Left ventricle myocardium inferior (tissue), 1 donor: ENCODE data around the gene PRSS1. TPM values are rescaled to one million over a fixed set of nuclear protein-coding genes. Genes with fewer than 3 reads are reported as not detected.

Source experiments
- DNase-seq: peaks from one replicate; pipeline ENCODE4 v3.0.0-alpha.2; 2020
- H3K27ac ChIP-seq: fragments of 200-600 bp; replicated peaks from 2 replicates; pipeline ENCODE4 v1.8.0; 2021
- H3K27me3 ChIP-seq: fragments of 200-600 bp; 2 replicates; pipeline ENCODE4 v1.8.0; 2021; ENCODE audit warnings: low read depth
- H3K36me3 ChIP-seq: fragments of 200-600 bp; 2 replicates; pipeline ENCODE4 v1.8.0; 2021
- H3K4me1 ChIP-seq: fragments of 200-600 bp; 2 replicates; pipeline ENCODE4 v1.8.0; 2021
- H3K4me3 ChIP-seq: fragments of 200-600 bp; 2 replicates; pipeline ENCODE4 v1.8.0; 2021; ENCODE audit warnings: mild to moderate bottlenecking, moderate library complexity
- H3K9me3 ChIP-seq: fragments of 200-600 bp; replicated peaks from 2 replicates; pipeline ENCODE4 v1.8.0; 2021
- CTCF ChIP-seq: fragments of 200-600 bp; IDR thresholded peaks from 2 replicates; pipeline ENCODE4 v1.8.0; 2021; ENCODE audit warnings: antibody characterized with exemption, mild to moderate bottlenecking, borderline replicate concordance
- intact Hi-C: fragments of 100-400 bp; cut with micrococcal nuclease; formaldehyde crosslinking; loops from one replicate; pipeline ENCODE4 v1.11.0; 2022
- total RNA-seq: library from RNA; stranded (reverse); fragmentation: NEBNext Ultra II Directional; extraction: Animal tissue kit (Norgen Biotek cat#: 25700); gene quantifications from one replicate; pipeline ENCODE4 v1.2.1, GENCODE V29; 2021
- donor health status: DM: no; HTN: yes; CAD: no; lungs with severe emphysema.

Gene PRSS1
- total RNA-seq, 1 donor from 2014 or later = not detected

- DNase-seq = no peak
- H3K27ac ChIP-seq = no peak overlapping the region
- peaks cover 7% of the 10 kb centered on the region for H3K4me1 ChIP-seq
- TF ChIP-seq CTCF = no peak
- H3K36me3 ChIP-seq = no peaks in the 10 kb centered on the region
- intact Hi-C loops = no loop called here
- H3K27me3 ChIP-seq = peaks cover 98% of the 10 kb centered on the region
- no peak overlapping the region for H3K4me3 ChIP-seq
- H3K9me3 ChIP-seq = no peaks in the 10 kb centered on the region
Observed at GRCh38 chr7:142802301-142802700, 53.0 kb downstream of the PRSS1 start.

Other genes starting within 250 kb of the PRSS1 start
- gene PRSS2, start 21.5 kb downstream of the PRSS1 start, total RNA-seq = not detected
- gene EPHB6, start 105.6 kb downstream of the PRSS1 start, total RNA-seq = 4.4 TPM
- gene TRPV6, start 136.3 kb downstream of the PRSS1 start, total RNA-seq = not detected
- not detected for gene TRPV5, start 184.3 kb downstream of the PRSS1 start, total RNA-seq
- not detected for gene LLCFC1, start 190.0 kb downstream of the PRSS1 start, total RNA-seq
- 0.38 TPM for gene KEL, start 212.9 kb downstream of the PRSS1 start, total RNA-seq